Lower leg skin (tissue), 3 donors: Measurements from ENCODE around the gene PRTN3.

ENCODE experiments used
- POLR2A ChIP-seq, 2 donors: fragments of 450-650 bp; IDR thresholded peaks; one replicate each; pipeline ENCODE4 v1.6.1; 2016 to 2017; ENCODE audit warnings: antibody characterized with exemption in 2 of 2, mild to moderate bottlenecking in 1 of 2, moderate library complexity in 1 of 2
- TF ChIP-seq, protein P1 (sequence below), 3 donors: fragments of 450-650 bp; IDR thresholded peaks; one replicate each; pipeline ENCODE4 v1.5.1; 2016; ENCODE audit warnings: antibody characterized with exemption in 3 of 3, mild to moderate bottlenecking in 3 of 3, moderate library complexity in 2 of 3

GRCh38 chr19:866769-867300 lies 26.0 kb downstream of the PRTN3 start:
- TF ChIP-seq, protein P1, sequence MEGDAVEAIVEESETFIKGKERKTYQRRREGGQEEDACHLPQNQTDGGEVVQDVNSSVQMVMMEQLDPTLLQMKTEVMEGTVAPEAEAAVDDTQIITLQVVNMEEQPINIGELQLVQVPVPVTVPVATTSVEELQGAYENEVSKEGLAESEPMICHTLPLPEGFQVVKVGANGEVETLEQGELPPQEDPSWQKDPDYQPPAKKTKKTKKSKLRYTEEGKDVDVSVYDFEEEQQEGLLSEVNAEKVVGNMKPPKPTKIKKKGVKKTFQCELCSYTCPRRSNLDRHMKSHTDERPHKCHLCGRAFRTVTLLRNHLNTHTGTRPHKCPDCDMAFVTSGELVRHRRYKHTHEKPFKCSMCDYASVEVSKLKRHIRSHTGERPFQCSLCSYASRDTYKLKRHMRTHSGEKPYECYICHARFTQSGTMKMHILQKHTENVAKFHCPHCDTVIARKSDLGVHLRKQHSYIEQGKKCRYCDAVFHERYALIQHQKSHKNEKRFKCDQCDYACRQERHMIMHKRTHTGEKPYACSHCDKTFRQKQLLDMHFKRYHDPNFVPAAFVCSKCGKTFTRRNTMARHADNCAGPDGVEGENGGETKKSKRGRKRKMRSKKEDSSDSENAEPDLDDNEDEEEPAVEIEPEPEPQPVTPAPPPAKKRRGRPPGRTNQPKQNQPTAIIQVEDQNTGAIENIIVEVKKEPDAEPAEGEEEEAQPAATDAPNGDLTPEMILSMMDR (IDR thresholded peaks at IDR 0.05) = no peak
- no peak for TF ChIP-seq POLR2A (IDR thresholded peaks at IDR 0.05)
